ENCODE data around the gene RRM2.

DNA sequence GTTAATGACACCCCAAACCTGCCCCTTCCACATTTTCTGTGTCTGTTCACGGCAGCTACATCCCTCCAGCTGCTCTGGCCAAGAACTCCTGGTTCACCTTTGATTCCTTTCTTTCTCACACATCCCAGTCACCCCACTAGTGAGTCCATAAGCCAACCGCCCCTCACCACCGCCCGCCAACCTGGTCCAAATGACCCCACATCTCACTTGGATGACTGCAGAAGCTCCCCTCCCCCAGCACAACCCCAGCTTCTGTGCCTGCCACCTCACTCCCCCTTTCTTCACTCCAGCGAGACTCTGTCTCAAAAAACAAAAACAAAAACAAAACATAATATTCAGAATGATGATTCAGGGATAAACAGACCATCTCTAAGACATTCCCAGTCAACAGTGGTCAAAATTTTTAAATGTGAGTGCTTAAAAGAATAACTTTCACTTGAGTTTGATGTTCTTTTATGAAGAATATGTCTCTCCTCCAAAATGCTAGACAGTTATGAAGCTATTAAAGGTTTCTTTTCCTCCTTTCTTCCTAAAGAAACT, 45.5 kb upstream of the RRM2 start:
- TF ChIP-seq, protein P1, sequence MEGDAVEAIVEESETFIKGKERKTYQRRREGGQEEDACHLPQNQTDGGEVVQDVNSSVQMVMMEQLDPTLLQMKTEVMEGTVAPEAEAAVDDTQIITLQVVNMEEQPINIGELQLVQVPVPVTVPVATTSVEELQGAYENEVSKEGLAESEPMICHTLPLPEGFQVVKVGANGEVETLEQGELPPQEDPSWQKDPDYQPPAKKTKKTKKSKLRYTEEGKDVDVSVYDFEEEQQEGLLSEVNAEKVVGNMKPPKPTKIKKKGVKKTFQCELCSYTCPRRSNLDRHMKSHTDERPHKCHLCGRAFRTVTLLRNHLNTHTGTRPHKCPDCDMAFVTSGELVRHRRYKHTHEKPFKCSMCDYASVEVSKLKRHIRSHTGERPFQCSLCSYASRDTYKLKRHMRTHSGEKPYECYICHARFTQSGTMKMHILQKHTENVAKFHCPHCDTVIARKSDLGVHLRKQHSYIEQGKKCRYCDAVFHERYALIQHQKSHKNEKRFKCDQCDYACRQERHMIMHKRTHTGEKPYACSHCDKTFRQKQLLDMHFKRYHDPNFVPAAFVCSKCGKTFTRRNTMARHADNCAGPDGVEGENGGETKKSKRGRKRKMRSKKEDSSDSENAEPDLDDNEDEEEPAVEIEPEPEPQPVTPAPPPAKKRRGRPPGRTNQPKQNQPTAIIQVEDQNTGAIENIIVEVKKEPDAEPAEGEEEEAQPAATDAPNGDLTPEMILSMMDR (IDR thresholded peaks at IDR 0.05; ENCODE audit: low read length): no peak
- TF ChIP-seq EZH2phosphoT487 (IDR thresholded peaks at IDR 0.05; ENCODE audit: low read length): no peak

Data from MM.1S (cell line).